IMR-90 (cell line): ENCODE data around the gene A3GALT2. TPM values are rescaled to one million over a fixed set of nuclear protein-coding genes. Genes with fewer than 3 reads are reported as not detected.

Experiments used
- ATAC-seq: fragments of 200-7000 bp; cut with Tn5 transposase; 2 replicates; pipeline ENCODE4 v1.9.1; 2020; ENCODE audit warnings: low read depth, mild to moderate bottlenecking, moderate library complexity
- BruUV-seq: library from RNA; stranded (reverse); fragments of 400-500 nt; replicated peaks from 2 replicates; lab custom pipeline; 2021; lab: Mats Ljungman, UMichigan
- CTCF ChIA-PET: fragments of 300-600 bp; formaldehyde crosslinking; extraction: SDS; loops from one replicate; lab custom pipeline; 2021; ENCODE audit warnings: antibody characterized with exemption; lab: Yijun Ruan, JAX
- POLR2A ChIA-PET: fragments of 300-600 bp; sonication (Branson Sonifier 250); formaldehyde crosslinking; loops from one replicate; lab custom pipeline; 2022; ENCODE audit warnings: antibody characterized with exemption; ENCODE audit not compliant: unreplicated experiment; lab: Charles Lee
- DNase-seq: peaks from one replicate; pipeline ENCODE4 v3.0.0; 2013
- H2AFZ ChIP-seq: replicated peaks from 2 replicates; pipeline ENCODE3; 2013; ENCODE audit warnings: low read length, mild to moderate bottlenecking; ENCODE audit not compliant: poor library complexity
- H2AK5ac ChIP-seq: 2 replicates; pipeline ENCODE4 v1.6.1; 2013; ENCODE audit warnings: low read depth, low read length, inconsistent platforms
- H2AK9ac ChIP-seq: replicated peaks from 2 replicates; pipeline ENCODE3; 2013; ENCODE audit warnings: mild to moderate bottlenecking, low read depth, low read length, moderate library complexity; ENCODE audit not compliant: poor library complexity
- H2BK120ac ChIP-seq: 2 replicates; pipeline ENCODE4 v1.6.1; 2013; ENCODE audit warnings: low read depth, low read length, inconsistent platforms
- H2BK15ac ChIP-seq: 3 replicates; pipeline ENCODE4 v1.6.1; 2013; ENCODE audit warnings: low read depth, low read length, inconsistent platforms
- H2BK20ac ChIP-seq: 2 replicates; pipeline ENCODE4 v1.6.1; 2013; ENCODE audit warnings: low read depth, mild to moderate bottlenecking, inconsistent platforms, low read length, moderate library complexity
- H2BK5ac ChIP-seq: 2 replicates; pipeline ENCODE4 v1.6.1; 2013; ENCODE audit warnings: mild to moderate bottlenecking, low read depth, low read length, inconsistent platforms; ENCODE audit not compliant: poor library complexity, severe bottlenecking
- H3K14ac ChIP-seq: replicated peaks from 2 replicates; pipeline ENCODE4 v1.6.1; 2013; ENCODE audit warnings: low read depth, low read length, inconsistent platforms
- H3K18ac ChIP-seq: 2 replicates; pipeline ENCODE4 v1.6.1; 2013; ENCODE audit warnings: low read depth, low read length, control low read depth
- H3K23ac ChIP-seq: 2 replicates; pipeline ENCODE4 v1.6.1; 2013; ENCODE audit warnings: low read depth, low read length, inconsistent platforms
- H3K27ac ChIP-seq: 2 replicates; pipeline ENCODE4 v1.5.1; 2013; ENCODE audit warnings: mild to moderate bottlenecking, control low read depth, low read length; ENCODE audit not compliant: insufficient read depth
- H3K27me3 ChIP-seq: 2 replicates; pipeline ENCODE4 v1.6.1; 2013; ENCODE audit warnings: low read length; ENCODE audit not compliant: control insufficient read depth, insufficient read depth
- H3K36me3 ChIP-seq: 2 replicates; pipeline ENCODE4 v1.6.1; 2013; ENCODE audit warnings: low read length, mixed read lengths; ENCODE audit not compliant: control insufficient read depth, insufficient read depth
- H3K4ac ChIP-seq: 2 replicates; pipeline ENCODE4 v1.6.1; 2013; ENCODE audit warnings: low read depth, low read length, inconsistent platforms
- H3K4me1 ChIP-seq: 2 replicates; pipeline ENCODE4 v1.6.1; 2013; ENCODE audit warnings: low read length, mixed read lengths; ENCODE audit not compliant: control insufficient read depth, insufficient read depth
- H3K4me2 ChIP-seq: 2 replicates; pipeline ENCODE4 v1.6.1; 2013; ENCODE audit warnings: low read depth, mild to moderate bottlenecking, control low read depth, low read length, moderate library complexity
- H3K4me3 ChIP-seq: 2 replicates; pipeline ENCODE4 v1.5.1; 2013; ENCODE audit warnings: low read depth, mild to moderate bottlenecking, control low read depth, low read length, moderate library complexity; ENCODE audit not compliant: insufficient read depth
- H3K56ac ChIP-seq: 2 replicates; pipeline ENCODE4 v1.6.1; 2013; ENCODE audit warnings: low read length, inconsistent platforms; ENCODE audit not compliant: insufficient read depth; ENCODE audit errors: extremely low read depth
- H3K79me1 ChIP-seq, 2 experiments: 2 replicates each; pipeline ENCODE4 v1.6.1; 2013; ENCODE audit warnings: low read length in 2 of 2, inconsistent platforms in 1 of 2, low read depth in 1 of 2
- H3K9ac ChIP-seq: 2 replicates; pipeline ENCODE4 v1.6.1; 2013; ENCODE audit warnings: low read depth, low read length, control low read depth
- H3K9me1 ChIP-seq: 2 replicates; pipeline ENCODE4 v1.6.1; 2013; ENCODE audit warnings: low read length, inconsistent platforms; ENCODE audit not compliant: insufficient read depth
- H3K9me3 ChIP-seq: 2 replicates; pipeline ENCODE4 v1.6.1; 2013; ENCODE audit warnings: low read length; ENCODE audit not compliant: control insufficient read depth, insufficient read depth
- H4K20me1 ChIP-seq: 2 replicates; pipeline ENCODE4 v1.6.1; 2013; ENCODE audit warnings: low read length, inconsistent platforms; ENCODE audit not compliant: insufficient read depth
- H4K5ac ChIP-seq: 2 replicates; pipeline ENCODE4 v1.6.1; 2013; ENCODE audit warnings: mild to moderate bottlenecking, low read depth, low read length, control low read depth
- H4K8ac ChIP-seq, 2 experiments: 2 replicates each; pipeline ENCODE4 v1.6.1; 2013; ENCODE audit warnings: low read depth in 2 of 2, low read length in 2 of 2, control low read depth in 1 of 2, inconsistent platforms in 1 of 2
- H4K91ac ChIP-seq: 2 replicates; pipeline ENCODE4 v1.6.1; 2013; ENCODE audit warnings: low read depth, low read length, inconsistent platforms; ENCODE audit not compliant: insufficient read depth
- CEBPB ChIP-seq: IDR thresholded peaks from 2 replicates; pipeline ENCODE4 v1.6.1; 2012; ENCODE audit warnings: low read depth, low read length, improper control_type of control experiment
- MAFK ChIP-seq: IDR thresholded peaks from 2 replicates; pipeline ENCODE4 v1.6.1; 2012; ENCODE audit warnings: low read depth, low read length, improper control_type of control experiment
- WGBS, 2 experiments: methylation state at CpG; one replicate each; pipeline versions ENCODE4 v1.1.5 to v1.1.7; 2013; ENCODE audit warnings: missing lambda C conversion rate in 2 of 2; ENCODE audit not compliant: insufficient read length in 1 of 2; ENCODE audit errors: extremely low coverage in 2 of 2; 5-methylcytosine and 5-hydroxymethylcytosine counted together
- dilution Hi-C: fragments of 300-500 bp; cut with HindIII; formaldehyde crosslinking; loops from one replicate; pipeline ENCODE4 v1.14.3; 2018; ENCODE audit warnings: low sequenced_read_pairs; ENCODE audit not compliant: unreplicated experiment
- in situ Hi-C: fragments of 300-500 bp; cut with MboI; formaldehyde crosslinking; loops from 3 replicates; pipeline ENCODE4 v1.14.3; 2019; ENCODE audit warnings: low sequenced_read_pairs, inconsistent platforms, mixed read lengths
- intact Hi-C: fragments of 100-400 bp; cut with micrococcal nuclease; formaldehyde crosslinking; loops from 2 replicates; pipeline ENCODE4 v1.10.0; 2022
- polyA plus RNA-seq, 3 experiments: library from polyadenylated mRNA; depleted of rRNA; stranded (reverse); fragments of >200 nt; gene quantifications; 2 replicates each; pipeline ENCODE4 v1.2.3, GENCODE V29; 2012; ENCODE audit warnings: low replicate concordance in 1 of 3
- total RNA-seq: library from RNA; depleted of rRNA; stranded (reverse); fragments of >200 nt; gene quantifications from 2 replicates; pipeline ENCODE4 v1.2.3, GENCODE V29; 2012
- TF ChIP-seq, protein P1 (sequence below): conservative IDR thresholded peaks from 2 replicates; pipeline ENCODE4 v1.5.1; 2012; ENCODE audit warnings: mild to moderate bottlenecking, low read depth, low read length, improper control_type of control experiment

A3GALT2 gene
- total and polyA plus RNA-seq, 2 of the 4 experiments (the other 2 are of a cell fraction) = not detected

DNA sequence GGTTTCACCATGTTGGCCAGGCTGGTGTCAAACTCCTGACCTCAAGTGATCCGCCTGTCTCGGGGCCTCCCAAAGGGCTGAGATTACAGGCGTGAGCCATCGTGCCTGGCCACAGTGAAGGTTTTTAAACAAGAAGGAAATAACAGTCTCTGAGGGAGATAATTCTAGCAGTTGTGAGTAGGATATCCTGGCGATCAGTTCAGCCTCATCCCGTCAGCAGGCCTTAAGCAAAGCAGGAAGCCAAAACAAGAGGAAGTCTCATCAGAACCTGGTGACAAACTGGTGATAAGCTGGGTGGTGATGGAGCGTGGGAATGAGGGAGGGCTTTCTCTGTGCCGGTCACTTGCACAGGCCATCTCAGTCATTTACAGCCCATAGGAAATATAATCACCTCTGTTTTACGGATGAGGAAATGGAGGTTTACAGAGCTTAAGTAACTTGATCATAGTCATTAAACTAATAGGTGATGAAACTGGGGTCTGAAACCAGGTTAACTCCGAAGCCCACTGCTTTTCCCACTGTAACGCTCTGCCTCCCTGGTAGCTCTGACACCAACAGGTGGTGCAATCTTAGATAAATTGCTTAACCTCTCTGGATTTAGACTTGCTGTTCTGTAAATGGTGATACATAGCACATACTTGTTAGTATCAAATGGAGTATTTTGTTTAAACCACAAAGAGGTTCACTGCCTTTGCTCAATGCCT is 40.8 kb upstream of the A3GALT2 start:
- Histone ChIP-seq H3K27me3 (no peaks in the 10 kb centered on the region), H2BK20ac (no peak overlapping the region), H3K9me3 (no peaks in the 10 kb centered on the region), H3K23ac (no peak overlapping the region), H2BK5ac (no peak overlapping the region), H2BK120ac (no peak overlapping the region), H4K5ac (no peak overlapping the region), H3K4me3 (no peak overlapping the region), H3K14ac (no peak overlapping the region), H3K9me1 (peaks cover 16% of the 10 kb centered on the region), H2AK5ac (0 out of 2 replicates have a peak overlapping the region, but pooled peaks have one; percentile 11), H3K56ac (no peak overlapping the region), H2AK9ac (no peak overlapping the region), H3K4me2 (no peak overlapping the region), H3K36me3 (no peaks in the 10 kb centered on the region; the same call in 1 of the 2 replicates), H3K4me1 (peaks cover 26% of the 10 kb centered on the region), H2BK15ac (0 out of 3 replicates have a peak overlapping the region, but pooled peaks have one; percentile 4), H3K79me1 (peaks cover 4 to 14% of the 10 kb centered on the region in 2 experiments; a peak in 2 of 4 replicates), H3K9ac (no peak overlapping the region), H2AFZ (no peak overlapping the region), H3K18ac (no peak overlapping the region), H4K20me1 (no peaks in the 10 kb centered on the region), H4K8ac (no peak overlapping the region), H4K91ac (no peak overlapping the region), H3K27ac (no peak overlapping the region), H3K4ac (no peak overlapping the region)
- no TSS peak for BruUV-seq
- ChIA-PET POLR2A (interaction anchor here (0.6 kb wide), 1 partner anchor 10 kb away, joined by 10 read pairs; no protein-coding TSS in a partner anchor), CTCF (no interaction called here)
- dilution Hi-C loops = no loop called here
- DNase-seq = no peak
- intact Hi-C loops = loop anchor here (10.0 kb wide), 1 partner anchor 267 kb away; no protein-coding TSS in a partner anchor
- 70% methylated on average over 5 of the region's 11 CpGs; no CpG with 5 or more reads in 1 of the 2 experiments for WGBS, 2 experiments
- TF ChIP-seq CEBPB = peak; percentile 55
- no peak for TF ChIP-seq MAFK
- TF ChIP-seq, protein P1, sequence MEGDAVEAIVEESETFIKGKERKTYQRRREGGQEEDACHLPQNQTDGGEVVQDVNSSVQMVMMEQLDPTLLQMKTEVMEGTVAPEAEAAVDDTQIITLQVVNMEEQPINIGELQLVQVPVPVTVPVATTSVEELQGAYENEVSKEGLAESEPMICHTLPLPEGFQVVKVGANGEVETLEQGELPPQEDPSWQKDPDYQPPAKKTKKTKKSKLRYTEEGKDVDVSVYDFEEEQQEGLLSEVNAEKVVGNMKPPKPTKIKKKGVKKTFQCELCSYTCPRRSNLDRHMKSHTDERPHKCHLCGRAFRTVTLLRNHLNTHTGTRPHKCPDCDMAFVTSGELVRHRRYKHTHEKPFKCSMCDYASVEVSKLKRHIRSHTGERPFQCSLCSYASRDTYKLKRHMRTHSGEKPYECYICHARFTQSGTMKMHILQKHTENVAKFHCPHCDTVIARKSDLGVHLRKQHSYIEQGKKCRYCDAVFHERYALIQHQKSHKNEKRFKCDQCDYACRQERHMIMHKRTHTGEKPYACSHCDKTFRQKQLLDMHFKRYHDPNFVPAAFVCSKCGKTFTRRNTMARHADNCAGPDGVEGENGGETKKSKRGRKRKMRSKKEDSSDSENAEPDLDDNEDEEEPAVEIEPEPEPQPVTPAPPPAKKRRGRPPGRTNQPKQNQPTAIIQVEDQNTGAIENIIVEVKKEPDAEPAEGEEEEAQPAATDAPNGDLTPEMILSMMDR = no peak
- ATAC-seq = no peak
- in situ Hi-C loops = no loop called here
